ENCODE results near the gene SPOCD1. TPM values are rescaled to one million over a fixed set of nuclear protein-coding genes. Genes with fewer than 3 reads are reported as not detected.

The SPOCD1 gene
- total RNA-seq, 2 donors from 2014 or later: 0.43 TPM; not detected in 1

- TF ChIP-seq, protein P1, sequence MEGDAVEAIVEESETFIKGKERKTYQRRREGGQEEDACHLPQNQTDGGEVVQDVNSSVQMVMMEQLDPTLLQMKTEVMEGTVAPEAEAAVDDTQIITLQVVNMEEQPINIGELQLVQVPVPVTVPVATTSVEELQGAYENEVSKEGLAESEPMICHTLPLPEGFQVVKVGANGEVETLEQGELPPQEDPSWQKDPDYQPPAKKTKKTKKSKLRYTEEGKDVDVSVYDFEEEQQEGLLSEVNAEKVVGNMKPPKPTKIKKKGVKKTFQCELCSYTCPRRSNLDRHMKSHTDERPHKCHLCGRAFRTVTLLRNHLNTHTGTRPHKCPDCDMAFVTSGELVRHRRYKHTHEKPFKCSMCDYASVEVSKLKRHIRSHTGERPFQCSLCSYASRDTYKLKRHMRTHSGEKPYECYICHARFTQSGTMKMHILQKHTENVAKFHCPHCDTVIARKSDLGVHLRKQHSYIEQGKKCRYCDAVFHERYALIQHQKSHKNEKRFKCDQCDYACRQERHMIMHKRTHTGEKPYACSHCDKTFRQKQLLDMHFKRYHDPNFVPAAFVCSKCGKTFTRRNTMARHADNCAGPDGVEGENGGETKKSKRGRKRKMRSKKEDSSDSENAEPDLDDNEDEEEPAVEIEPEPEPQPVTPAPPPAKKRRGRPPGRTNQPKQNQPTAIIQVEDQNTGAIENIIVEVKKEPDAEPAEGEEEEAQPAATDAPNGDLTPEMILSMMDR (IDR thresholded peaks at IDR 0.05): no peak
- H3K27ac ChIP-seq: peak overlapping the region; percentile 65 to 68
- no peaks in the 10 kb centered on the region for H3K36me3 ChIP-seq
- no peaks in the 10 kb centered on the region for H3K27me3 ChIP-seq
- no peak for DNase-seq (ENCODE audit: low spot score)
- H3K4me3 ChIP-seq: no peak overlapping the region
- H3K9me3 ChIP-seq: no peaks in the 10 kb centered on the region
- peaks cover 0 to 57% of the 10 kb centered on the region in 2 donors for H3K4me1 ChIP-seq
Measured at GRCh38 chr1:31753707-31754349, 62.0 kb downstream of the SPOCD1 start.

DNA sequence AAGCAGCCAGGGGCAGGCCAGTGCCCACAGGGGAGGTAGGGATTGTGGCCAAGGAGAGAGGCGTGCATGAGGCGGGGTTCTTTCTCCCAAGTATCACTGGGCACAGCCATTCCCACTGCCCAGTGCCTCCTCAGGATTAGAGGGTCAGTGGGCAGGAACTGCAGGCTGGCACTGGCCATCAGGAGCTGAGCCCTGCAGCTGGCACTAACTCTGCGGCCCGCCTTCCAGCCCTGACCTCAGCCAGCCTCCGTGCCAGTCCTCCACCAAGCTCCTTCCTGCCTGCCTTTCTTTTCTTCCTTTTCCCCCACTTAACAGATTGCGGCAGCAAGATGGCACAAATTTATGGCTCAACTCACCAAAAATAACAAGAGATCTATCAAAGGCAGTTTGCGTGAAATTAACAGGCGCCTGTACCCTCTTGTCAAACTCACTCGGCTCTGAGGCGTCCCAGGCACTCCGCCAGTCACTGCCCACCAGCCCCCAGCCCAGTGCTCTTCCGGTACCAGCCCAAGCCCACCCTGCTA lies 62.8 kb downstream of the SPOCD1 start:
- Histone ChIP-seq H3K9me3 (no peaks in the 10 kb centered on the region), H3K4me3 (no peak overlapping the region), H3K4me1 (peaks cover 0 to 66% of the 10 kb centered on the region in 2 donors), H3K27ac (peak overlapping the region; percentile 65 to 68), H3K27me3 (no peaks in the 10 kb centered on the region), H3K36me3 (no peaks in the 10 kb centered on the region)
- no peak for DNase-seq (ENCODE audit: low spot score)
- TF ChIP-seq, protein P1 (IDR thresholded peaks at IDR 0.05): no peak

GRCh38 chr1:31752258-31752657 lies 63.6 kb downstream of the SPOCD1 start:
- Histone ChIP-seq H3K4me1 (peaks cover 0 to 73% of the 10 kb centered on the region in 2 donors), H3K36me3 (no peaks in the 10 kb centered on the region)
- TF ChIP-seq, protein P1 (IDR thresholded peaks at IDR 0.05): no peak

DNA sequence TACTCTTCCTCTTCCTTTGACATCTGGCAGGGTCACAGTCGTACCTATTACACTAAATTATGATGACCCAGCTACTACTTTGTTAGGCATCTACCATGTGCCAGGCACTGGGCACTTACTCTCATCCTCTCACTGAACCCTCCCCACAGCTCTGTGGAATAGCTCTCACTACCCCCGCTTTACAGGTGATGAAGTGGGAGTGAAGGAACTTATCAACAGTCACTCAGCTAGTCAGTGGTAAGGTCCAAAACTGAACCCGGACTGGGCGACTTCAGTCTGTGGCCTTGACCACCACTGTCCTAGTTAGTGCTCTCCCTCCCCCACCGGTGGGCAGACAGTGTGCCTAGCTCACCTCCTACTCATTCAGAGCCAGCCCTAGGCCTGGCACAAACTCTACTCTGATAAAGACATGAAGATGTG lies 64.0 kb downstream of the SPOCD1 start:
- Histone ChIP-seq H3K4me1 (peaks cover 0 to 77% of the 10 kb centered on the region in 2 donors), H3K36me3 (no peaks in the 10 kb centered on the region), H3K27me3 (no peaks in the 10 kb centered on the region), H3K4me3 (no peak overlapping the region), H3K27ac (peak overlapping the region; percentile 8 to 55), H3K9me3 (no peaks in the 10 kb centered on the region)
- DNase-seq (ENCODE audit: low spot score): no peak
- TF ChIP-seq, protein P1 (IDR thresholded peaks at IDR 0.05): no peak

More at GRCh38 chr1:31752258-31752657, 63.6 kb downstream of the SPOCD1 start:
- no peak overlapping the region for H3K4me3 ChIP-seq
- no peak for DNase-seq (ENCODE audit: low spot score)
- H3K27me3 ChIP-seq: no peaks in the 10 kb centered on the region
- peak overlapping the region; percentile 8 to 55 for H3K27ac ChIP-seq
- no peaks in the 10 kb centered on the region for H3K9me3 ChIP-seq

GRCh38 chr1:31750858-31751510 lies 64.8 kb downstream of the SPOCD1 start:
- DNase-seq (ENCODE audit: low spot score): no peak
- Histone ChIP-seq H3K4me1 (peaks cover 0 to 84% of the 10 kb centered on the region in 2 donors), H3K36me3 (no peaks in the 10 kb centered on the region), H3K4me3 (no peak overlapping the region), H3K27me3 (no peaks in the 10 kb centered on the region), H3K9me3 (no peaks in the 10 kb centered on the region), H3K27ac (peak overlapping the region in 1 of 2 donors; percentile 31)
- TF ChIP-seq, protein P1 (IDR thresholded peaks at IDR 0.05): no peak

Data from right atrium auricular region (tissue), 2 donors.